Measurements from ENCODE around the gene CFAP47. TPM values are rescaled to one million over a fixed set of nuclear protein-coding genes. Genes with fewer than 3 reads are reported as not detected.

Gene CFAP47
- total and polyA plus RNA-seq, 8 donors: 1.1 to 2.2 TPM; not detected in 6

GRCh38 chrX:36383495-36383894, 464.0 kb downstream of the CFAP47 start:
- no peaks in the 10 kb centered on the region for H3K9me3 ChIP-seq
- intact Hi-C loops (cut with DNase I; ENCODE audit: low total_unique reads): no loop called here
- H3K36me3 ChIP-seq: no peaks in the 10 kb centered on the region
- DNase-seq: no peak
- no peaks in the 10 kb centered on the region for H3K27me3 ChIP-seq
- H3K4me1 ChIP-seq: no peaks in the 10 kb centered on the region
- H3K27ac ChIP-seq: no peak overlapping the region
- H3K4me3 ChIP-seq: no peak overlapping the region
- TF ChIP-seq POLR2A (IDR thresholded peaks at IDR 0.05): no peak
- TF ChIP-seq, protein P1, sequence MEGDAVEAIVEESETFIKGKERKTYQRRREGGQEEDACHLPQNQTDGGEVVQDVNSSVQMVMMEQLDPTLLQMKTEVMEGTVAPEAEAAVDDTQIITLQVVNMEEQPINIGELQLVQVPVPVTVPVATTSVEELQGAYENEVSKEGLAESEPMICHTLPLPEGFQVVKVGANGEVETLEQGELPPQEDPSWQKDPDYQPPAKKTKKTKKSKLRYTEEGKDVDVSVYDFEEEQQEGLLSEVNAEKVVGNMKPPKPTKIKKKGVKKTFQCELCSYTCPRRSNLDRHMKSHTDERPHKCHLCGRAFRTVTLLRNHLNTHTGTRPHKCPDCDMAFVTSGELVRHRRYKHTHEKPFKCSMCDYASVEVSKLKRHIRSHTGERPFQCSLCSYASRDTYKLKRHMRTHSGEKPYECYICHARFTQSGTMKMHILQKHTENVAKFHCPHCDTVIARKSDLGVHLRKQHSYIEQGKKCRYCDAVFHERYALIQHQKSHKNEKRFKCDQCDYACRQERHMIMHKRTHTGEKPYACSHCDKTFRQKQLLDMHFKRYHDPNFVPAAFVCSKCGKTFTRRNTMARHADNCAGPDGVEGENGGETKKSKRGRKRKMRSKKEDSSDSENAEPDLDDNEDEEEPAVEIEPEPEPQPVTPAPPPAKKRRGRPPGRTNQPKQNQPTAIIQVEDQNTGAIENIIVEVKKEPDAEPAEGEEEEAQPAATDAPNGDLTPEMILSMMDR (IDR thresholded peaks at IDR 0.05): no peak
- TF ChIP-seq EP300 (IDR thresholded peaks at IDR 0.05): no peak
- TF ChIP-seq POLR2AphosphoS5 (IDR thresholded peaks at IDR 0.05): no peak
- WGBS, 5 donors: 62 to 87% (median 81%) methylated on average over 4 of the region's 4 CpGs

GRCh38 chrX:36388901-36389300, 469.4 kb downstream of the CFAP47 start:
- intact Hi-C loops (cut with DNase I; ENCODE audit: low total_unique reads): no loop called here
- Histone ChIP-seq H3K4me3 (no peak overlapping the region), H3K9me3 (no peaks in the 10 kb centered on the region), H3K4me1 (no peaks in the 10 kb centered on the region), H3K36me3 (no peaks in the 10 kb centered on the region), H3K27me3 (no peaks in the 10 kb centered on the region), H3K27ac (no peak overlapping the region)
- DNase-seq: no peak
- WGBS, 5 donors: 55 to 76% (median 60%) methylated on average over 4 of the region's 4 CpGs
- TF ChIP-seq EP300 (IDR thresholded peaks at IDR 0.05) (no peak), POLR2A (IDR thresholded peaks at IDR 0.05) (no peak), POLR2AphosphoS5 (IDR thresholded peaks at IDR 0.05) (no peak)
- TF ChIP-seq, protein P1 (IDR thresholded peaks at IDR 0.05): no peak

GRCh38 chrX:36401774-36402173, 482.2 kb downstream of the CFAP47 start:
- intact Hi-C loops (cut with DNase I; ENCODE audit: low total_unique reads): no loop called here

GRCh38 chrX:36407836-36408235, 488.3 kb downstream of the CFAP47 start:
- intact Hi-C loops (cut with DNase I; ENCODE audit: low total_unique reads): no loop called here
- no peak for TF ChIP-seq POLR2AphosphoS5 (IDR thresholded peaks at IDR 0.05)
- TF ChIP-seq EP300 (IDR thresholded peaks at IDR 0.05): no peak
- TF ChIP-seq POLR2A (IDR thresholded peaks at IDR 0.05): no peak
- TF ChIP-seq, protein P1 (IDR thresholded peaks at IDR 0.05): no peak
- Histone ChIP-seq H3K36me3 (no peaks in the 10 kb centered on the region), H3K4me3 (no peak overlapping the region), H3K4me1 (no peaks in the 10 kb centered on the region), H3K27ac (no peak overlapping the region), H3K27me3 (no peaks in the 10 kb centered on the region), H3K9me3 (no peaks in the 10 kb centered on the region)
- DNase-seq: peak in 1 of 2 donors; percentile 2
- WGBS, 5 donors: 35 to 50% (median 40%) methylated on average over 7 to 8 of the region's 8 CpGs

More at GRCh38 chrX:36401774-36402173, 482.2 kb downstream of the CFAP47 start:
- WGBS, 5 donors: 86 to 95% (median 92%) methylated on average over 3 of the region's 3 CpGs
- Histone ChIP-seq H3K27me3 (no peaks in the 10 kb centered on the region), H3K4me3 (no peak overlapping the region), H3K27ac (no peak overlapping the region), H3K9me3 (no peaks in the 10 kb centered on the region), H3K36me3 (no peaks in the 10 kb centered on the region), H3K4me1 (no peaks in the 10 kb centered on the region)
- DNase-seq: no peak
- TF ChIP-seq, protein P1 (IDR thresholded peaks at IDR 0.05): no peak
- TF ChIP-seq POLR2AphosphoS5 (IDR thresholded peaks at IDR 0.05): no peak
- no peak for TF ChIP-seq EP300 (IDR thresholded peaks at IDR 0.05)
- no peak for TF ChIP-seq POLR2A (IDR thresholded peaks at IDR 0.05)

Data from stomach (tissue), 9 donors.